Measurements from ENCODE around the gene MAST1.

MAST1 gene

DNA sequence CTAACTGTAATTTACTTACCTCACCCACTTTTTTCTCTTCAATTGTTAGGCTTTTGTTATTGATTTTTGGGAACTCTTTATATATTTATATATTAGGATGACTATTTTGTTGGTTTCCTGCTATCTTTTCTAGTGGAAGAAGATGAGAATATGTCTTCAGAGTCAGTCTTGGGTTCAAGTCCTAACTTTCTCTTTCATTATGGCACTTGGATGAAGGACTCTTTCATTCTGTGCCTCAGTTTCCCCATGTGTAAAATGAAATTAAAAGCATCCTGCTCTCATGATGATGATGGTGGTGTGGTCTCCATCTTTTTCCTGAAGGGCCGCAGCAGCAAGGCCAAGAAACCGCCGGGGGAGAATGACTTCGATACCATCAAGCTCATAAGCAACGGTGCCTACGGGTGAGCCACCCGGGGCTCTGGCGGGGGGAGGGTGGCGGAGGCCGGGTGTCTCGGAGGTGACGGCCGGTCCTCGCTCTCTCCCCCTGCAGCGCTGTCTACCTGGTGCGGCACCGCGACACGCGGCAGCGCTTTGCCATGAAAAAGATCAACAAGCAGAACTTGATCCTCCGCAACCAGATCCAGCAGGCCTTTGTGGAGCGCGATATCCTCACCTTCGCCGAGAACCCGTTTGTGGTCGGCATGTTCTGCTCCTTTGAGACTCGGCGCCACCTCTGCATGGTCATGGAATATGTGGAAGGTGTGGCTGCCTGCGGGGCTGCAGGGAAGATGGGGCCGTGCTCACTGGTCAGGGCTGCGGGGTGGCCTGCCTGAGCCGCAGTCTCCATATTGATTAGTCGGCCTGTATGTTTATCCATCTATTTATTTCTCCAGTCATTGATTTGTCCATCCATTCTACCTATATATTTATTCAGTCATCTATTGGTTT is 20.0 kb downstream of the MAST1 start:
- no peak for DNase-seq (ENCODE audit: low read depth in 1 of 2, low spot score in 1 of 2)
- TF ChIP-seq JUND (IDR thresholded peaks at IDR 0.05; ENCODE audit: low read depth): no peak
- in situ Hi-C loops (cut with HindIII; ENCODE audit: low pct_unique_long_range_greater_than_20kb, low sequenced_read_pairs): no loop called here

DNA sequence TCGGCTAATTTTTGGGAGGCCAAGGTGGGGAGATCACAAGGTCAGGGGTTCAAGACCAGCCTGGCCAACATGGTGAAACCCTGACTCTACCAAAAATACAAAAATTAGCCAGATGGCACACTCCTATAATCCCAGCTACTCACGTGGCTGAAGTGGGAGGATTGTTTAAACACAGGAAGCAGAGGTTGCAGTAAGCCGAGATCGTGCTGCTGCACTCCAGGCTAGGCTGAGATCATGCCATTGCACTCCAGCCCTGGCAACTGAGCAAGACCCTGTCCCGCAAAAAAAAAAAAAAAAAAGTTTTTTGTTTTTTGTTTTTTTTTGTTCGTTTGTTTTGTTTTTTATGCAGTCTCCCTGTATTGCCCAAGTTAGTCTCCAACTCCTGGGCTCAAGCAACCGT is 21.2 kb downstream of the MAST1 start:
- in situ Hi-C loops (cut with HindIII; ENCODE audit: low pct_unique_long_range_greater_than_20kb, low sequenced_read_pairs): no loop called here
- TF ChIP-seq JUND (IDR thresholded peaks at IDR 0.05; ENCODE audit: low read depth): no peak

DNA sequence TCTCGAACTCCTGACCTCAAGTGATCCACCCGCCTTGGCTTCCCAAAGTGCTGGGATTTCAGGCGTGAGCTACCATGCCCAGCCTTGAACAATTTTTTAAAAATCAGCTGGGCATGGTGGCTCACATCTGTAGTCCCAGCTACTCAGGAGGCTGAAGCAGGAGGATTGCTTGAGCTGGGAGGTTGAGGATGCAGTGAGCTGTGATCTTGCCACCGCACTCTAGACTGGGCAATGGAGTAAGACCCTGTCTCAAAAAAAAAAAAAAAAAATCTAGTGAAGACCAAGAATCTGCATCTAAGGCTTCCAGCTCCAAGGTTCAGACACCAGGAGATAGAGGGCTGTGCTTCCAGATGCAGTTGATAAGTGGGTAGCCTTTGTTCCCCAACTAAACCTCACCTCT is 25.8 kb downstream of the MAST1 start:
- no peak for TF ChIP-seq JUND (IDR thresholded peaks at IDR 0.05; ENCODE audit: low read depth)
- no peak for DNase-seq (ENCODE audit: low read depth in 1 of 2, low spot score in 1 of 2)
- in situ Hi-C loops (cut with HindIII; ENCODE audit: low pct_unique_long_range_greater_than_20kb, low sequenced_read_pairs): no loop called here

More for the DNA sequence above, 21.2 kb downstream of the MAST1 start:
- DNase-seq (ENCODE audit: low read depth in 1 of 2, low spot score in 1 of 2): no peak

DNA sequence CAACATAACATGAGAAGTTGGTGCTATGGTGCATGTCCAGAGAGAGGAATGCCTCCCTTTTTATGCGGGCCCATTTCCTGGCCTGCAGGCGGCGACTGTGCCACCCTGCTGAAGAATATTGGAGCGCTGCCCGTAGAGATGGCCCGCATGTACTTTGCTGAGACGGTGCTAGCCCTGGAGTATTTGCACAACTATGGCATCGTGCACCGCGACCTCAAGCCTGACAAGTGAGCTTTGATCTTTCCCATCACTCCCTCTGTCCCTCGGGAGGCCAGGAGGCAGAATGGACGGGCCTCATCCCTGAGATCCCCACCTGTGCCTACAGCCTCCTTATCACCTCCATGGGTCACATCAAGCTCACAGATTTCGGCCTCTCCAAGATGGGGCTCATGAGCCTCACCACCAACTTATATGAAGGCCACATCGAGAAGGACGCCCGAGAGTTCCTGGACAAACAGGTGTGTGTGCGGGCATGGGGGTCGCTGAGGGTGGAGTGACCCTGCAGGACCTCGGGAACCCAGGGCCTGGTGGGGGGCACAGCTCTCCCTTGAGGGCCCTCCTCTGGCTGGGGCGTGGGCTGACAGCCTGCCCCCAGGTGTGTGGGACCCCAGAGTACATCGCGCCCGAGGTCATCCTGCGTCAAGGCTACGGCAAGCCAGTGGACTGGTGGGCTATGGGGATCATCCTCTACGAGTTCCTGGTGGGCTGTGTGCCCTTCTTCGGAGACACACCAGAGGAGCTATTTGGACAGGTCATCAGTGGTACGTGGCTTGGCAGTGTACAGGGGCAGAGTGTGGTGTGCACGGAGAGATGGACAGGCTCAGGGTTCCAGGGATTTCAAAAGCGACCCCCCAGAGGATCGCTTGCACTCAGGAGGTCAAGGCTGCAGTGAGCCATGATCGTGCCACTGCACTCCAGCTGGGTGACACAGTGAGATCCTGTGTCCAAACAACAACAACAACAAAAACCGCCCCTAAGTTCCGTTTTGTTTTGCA is 26.7 kb downstream of the MAST1 start:
- TF ChIP-seq JUND (IDR thresholded peaks at IDR 0.05; ENCODE audit: low read depth): no peak

DNA sequence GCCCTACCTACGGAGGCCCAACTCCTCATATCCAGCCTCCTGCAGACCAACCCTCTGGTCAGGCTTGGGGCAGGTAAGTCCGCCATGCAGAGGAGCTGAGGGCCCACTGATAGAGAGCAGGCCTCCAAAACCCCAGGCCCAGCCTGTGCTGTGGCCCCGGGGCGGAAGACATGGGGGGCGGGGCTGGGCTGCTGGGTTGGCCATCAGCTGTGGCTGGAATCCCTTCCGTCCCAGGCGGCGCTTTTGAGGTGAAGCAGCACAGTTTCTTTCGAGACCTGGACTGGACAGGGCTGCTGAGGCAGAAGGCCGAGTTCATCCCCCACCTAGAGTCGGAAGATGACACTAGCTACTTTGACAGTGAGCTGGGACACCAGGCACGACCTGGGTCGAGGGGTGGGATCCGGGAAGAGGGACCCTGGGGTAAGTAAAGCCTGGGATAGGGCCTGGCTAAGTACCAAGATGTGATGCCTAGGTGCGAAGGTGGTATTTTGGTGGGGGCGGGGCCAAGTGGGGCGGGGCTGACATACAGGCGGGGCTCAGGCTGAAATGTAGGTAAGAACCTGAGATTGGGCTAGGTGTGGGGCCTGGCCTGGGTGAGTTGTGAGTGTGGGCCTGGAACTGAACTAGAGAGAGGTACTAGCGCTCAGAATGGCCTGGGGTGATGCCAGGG is 27.6 kb downstream of the MAST1 start:
- no peak for DNase-seq (ENCODE audit: low read depth in 1 of 2, low spot score in 1 of 2)
- in situ Hi-C loops (cut with HindIII; ENCODE audit: low pct_unique_long_range_greater_than_20kb, low sequenced_read_pairs): no loop called here
- no peak for TF ChIP-seq JUND (IDR thresholded peaks at IDR 0.05; ENCODE audit: low read depth)

More for the DNA sequence above, 26.7 kb downstream of the MAST1 start:
- in situ Hi-C loops (cut with HindIII; ENCODE audit: low pct_unique_long_range_greater_than_20kb, low sequenced_read_pairs): no loop called here
- peak in 1 of 2 experiments; percentile 43 for DNase-seq (ENCODE audit: low read depth in 1 of 2, low spot score in 1 of 2)

DNA sequence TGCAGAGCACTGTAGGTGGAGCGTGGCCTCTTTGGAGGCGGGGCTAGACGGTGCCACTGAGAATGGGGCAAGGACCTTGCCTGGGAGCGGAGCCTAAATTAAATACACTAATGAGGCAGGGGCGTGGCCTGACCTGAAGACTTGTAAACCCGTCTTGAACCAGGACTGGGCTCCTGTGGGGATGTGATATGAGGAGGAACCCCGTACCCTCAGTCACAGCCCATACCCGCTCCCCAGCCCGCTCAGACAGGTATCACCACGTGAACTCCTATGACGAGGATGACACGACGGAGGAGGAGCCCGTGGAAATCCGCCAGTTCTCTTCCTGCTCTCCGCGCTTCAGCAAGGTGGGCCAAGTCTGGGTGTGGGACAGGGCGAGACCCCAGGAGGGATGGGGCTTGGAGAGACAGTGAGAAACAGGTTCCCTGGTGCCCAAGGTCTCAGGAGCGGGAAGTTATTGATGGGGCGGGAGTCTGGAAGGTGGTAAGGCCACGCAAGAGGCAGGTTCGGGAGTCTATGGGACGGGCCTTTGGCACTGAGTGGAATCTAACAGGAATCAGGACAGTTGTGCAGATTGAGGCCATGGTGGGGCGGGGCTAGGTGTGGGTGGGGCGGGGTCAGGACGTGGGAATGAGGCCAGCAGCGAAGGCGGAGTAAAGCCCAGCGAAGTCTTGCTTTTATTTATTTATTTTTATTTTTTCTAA is 28.3 kb downstream of the MAST1 start:
- DNase-seq (ENCODE audit: low read depth in 1 of 2, low spot score in 1 of 2): no peak
- no peak for TF ChIP-seq JUND (IDR thresholded peaks at IDR 0.05; ENCODE audit: low read depth)
- in situ Hi-C loops (cut with HindIII; ENCODE audit: low pct_unique_long_range_greater_than_20kb, low sequenced_read_pairs): no loop called here

DNA sequence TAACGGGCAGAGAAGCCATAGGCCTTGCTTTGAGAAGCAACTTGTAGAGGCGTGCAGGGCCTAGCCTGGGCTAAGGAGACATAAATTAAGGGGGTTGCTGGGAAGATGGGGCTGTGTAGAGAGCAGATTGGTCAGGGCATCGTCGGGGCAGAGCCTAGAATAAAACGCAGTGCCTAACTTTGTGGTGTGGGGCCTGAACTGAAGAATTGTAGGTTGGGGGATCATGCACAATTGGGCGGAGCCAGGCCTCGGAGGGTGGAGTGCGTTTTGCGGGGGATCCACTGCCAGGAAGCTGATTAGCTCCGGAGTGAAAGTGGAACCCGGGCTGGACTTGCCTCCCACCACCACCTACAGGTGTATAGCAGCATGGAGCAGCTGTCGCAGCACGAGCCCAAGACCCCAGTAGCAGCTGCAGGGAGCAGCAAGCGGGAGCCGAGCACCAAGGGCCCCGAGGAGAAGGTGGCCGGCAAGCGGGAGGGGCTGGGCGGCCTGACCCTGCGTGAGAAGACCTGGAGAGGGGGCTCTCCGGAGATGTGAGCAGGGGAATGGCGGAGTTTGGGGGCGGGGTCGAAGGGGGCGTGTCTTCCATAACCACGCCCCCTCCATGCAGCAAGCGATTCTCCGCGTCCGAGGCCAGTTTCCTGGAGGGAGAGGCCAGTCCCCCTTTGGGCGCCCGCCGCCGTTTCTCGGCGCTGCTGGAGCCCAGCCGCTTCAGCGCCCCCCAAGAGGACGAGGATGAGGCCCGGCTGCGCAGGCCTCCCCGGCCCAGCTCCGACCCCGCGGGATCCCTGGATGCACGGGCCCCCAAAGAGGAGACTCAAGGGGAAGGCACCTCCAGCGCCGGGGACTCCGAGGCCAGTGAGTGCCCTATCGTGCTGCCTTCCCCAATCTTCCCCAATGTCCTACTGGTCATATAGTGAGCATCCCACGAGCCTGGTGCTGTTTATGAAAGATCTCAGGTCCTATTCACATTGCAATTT is 29.1 kb downstream of the MAST1 start:
- no peak for TF ChIP-seq JUND (IDR thresholded peaks at IDR 0.05; ENCODE audit: low read depth)

DNA sequence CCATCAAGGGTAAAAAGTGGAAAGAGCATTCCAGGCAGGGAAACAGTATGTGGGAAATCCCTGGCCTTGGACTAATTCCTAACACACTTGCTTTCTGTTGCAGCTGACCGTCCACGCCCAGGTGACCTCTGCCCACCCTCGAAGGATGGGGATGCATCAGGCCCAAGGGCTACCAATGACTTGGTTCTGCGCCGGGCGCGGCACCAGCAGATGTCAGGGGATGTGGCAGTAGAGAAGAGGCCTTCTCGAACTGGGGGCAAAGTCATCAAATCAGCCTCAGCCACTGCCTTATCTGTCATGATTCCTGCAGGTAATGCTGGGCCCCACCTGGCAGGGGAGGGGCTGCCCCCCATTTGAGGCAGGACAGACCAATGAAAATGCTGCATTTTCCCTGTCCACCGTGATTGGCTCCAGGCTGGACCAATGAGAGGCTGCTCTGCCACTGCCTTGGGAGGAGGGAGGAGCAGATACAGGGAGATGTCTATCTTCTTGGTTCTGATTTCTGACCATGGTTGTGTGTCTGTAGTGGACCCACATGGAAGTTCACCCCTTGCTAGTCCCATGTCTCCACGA is 30.3 kb downstream of the MAST1 start:
- in situ Hi-C loops (cut with HindIII; ENCODE audit: low pct_unique_long_range_greater_than_20kb, low sequenced_read_pairs): no loop called here
- peak in 1 of 2 experiments; percentile 58 for DNase-seq (ENCODE audit: low read depth in 1 of 2, low spot score in 1 of 2)
- no peak for TF ChIP-seq JUND (IDR thresholded peaks at IDR 0.05; ENCODE audit: low read depth)

More for the DNA sequence above, 29.1 kb downstream of the MAST1 start:
- in situ Hi-C loops (cut with HindIII; ENCODE audit: low pct_unique_long_range_greater_than_20kb, low sequenced_read_pairs): no loop called here
- no peak for DNase-seq (ENCODE audit: low read depth in 1 of 2, low spot score in 1 of 2)

DNA sequence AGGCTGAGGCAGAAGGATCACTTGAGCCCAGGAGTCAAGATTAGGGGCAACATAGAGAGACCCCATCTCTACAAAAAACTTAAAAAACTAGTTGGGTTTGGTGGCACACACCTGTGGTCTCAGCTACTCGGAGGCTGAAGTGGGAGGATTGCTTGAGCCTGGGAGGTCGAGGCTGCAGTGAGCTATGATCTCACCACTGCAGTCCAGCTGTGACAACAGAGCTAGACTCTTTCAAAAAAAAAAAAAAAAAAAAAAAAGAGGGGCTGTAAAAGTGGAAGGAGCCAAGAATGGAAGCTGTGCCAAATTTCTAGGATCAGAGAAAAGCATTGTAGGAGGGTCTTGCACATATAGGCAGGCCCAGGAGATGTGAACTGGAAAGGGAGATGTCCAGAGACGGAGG is 33.4 kb downstream of the MAST1 start:
- TF ChIP-seq JUND (IDR thresholded peaks at IDR 0.05; ENCODE audit: low read depth): no peak
- no peak for DNase-seq (ENCODE audit: low read depth in 1 of 2, low spot score in 1 of 2)
- in situ Hi-C loops (cut with HindIII; ENCODE audit: low pct_unique_long_range_greater_than_20kb, low sequenced_read_pairs): no loop called here

DNA sequence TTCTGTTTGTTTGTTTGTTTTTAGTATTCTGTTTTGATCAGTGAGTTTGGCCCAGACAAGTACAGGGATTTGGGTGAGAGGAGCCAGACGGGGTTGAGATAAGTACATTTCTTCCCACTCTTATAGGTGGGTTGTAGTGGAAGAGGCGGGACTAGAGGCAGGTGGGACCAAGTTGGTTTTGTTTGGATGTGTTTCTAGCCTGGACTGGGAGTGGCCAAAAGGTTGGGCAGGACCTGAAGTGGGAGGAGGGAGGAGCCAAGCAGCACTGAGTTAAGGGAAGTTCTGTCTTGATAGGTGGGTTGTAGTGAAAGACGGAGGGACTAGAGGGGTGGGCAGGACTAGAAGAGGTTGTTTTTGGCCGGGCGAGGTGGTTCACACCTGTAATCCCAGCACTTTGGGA is 33.9 kb downstream of the MAST1 start:
- no peak for TF ChIP-seq JUND (IDR thresholded peaks at IDR 0.05; ENCODE audit: low read depth)
- DNase-seq (ENCODE audit: low read depth in 1 of 2, low spot score in 1 of 2): peak in 1 of 2 experiments; percentile 46
- in situ Hi-C loops (cut with HindIII; ENCODE audit: low pct_unique_long_range_greater_than_20kb, low sequenced_read_pairs): no loop called here
